HEK293 (cell line): ENCODE results near the gene C20orf204.

Source experiments
- CTCF ChIA-PET: fragments of 350-600 bp; formaldehyde crosslinking; extraction: SDS; loops from one replicate; lab custom pipeline; 2021; ENCODE audit warnings: antibody characterized with exemption; lab: Yijun Ruan, JAX
- POLR2A ChIA-PET: fragments of 300-600 bp; formaldehyde crosslinking; extraction: SDS; loops from one replicate; lab custom pipeline; 2020; ENCODE audit warnings: antibody characterized with exemption, inconsistent platforms; lab: Yijun Ruan, JAX
- H3K27ac ChIP-seq: fragments of 200-500 bp; sonication (Bioruptor generic); 2 replicates; pipeline ENCODE4 v1.5.1; 2014; ENCODE audit warnings: low read depth, low read length, control low read depth, inconsistent platforms; ENCODE audit errors: extremely low read depth
- H3K36me3 ChIP-seq, 2 experiments: fragments of 200-500 bp in 1 of 2; sonication (Bioruptor generic) in 1 of 2; 1 replicate in 1 of 2; 2 replicates in 1 of 2; pipeline ENCODE4 v1.5.1; 2014 to 2017; ENCODE audit warnings: inconsistent platforms in 2 of 2, low read length in 2 of 2; ENCODE audit not compliant: control insufficient read depth in 2 of 2, insufficient read depth in 1 of 2
- H3K4me1 ChIP-seq: fragments of 200-500 bp; sonication (Bioruptor generic); 2 replicates; pipeline ENCODE4 v1.5.1; 2014; ENCODE audit warnings: mild to moderate bottlenecking, low read length, inconsistent platforms; ENCODE audit not compliant: control insufficient read depth, insufficient read depth
- H3K4me3 ChIP-seq: 2 replicates; pipeline ENCODE4 v1.5.1; 2011; ENCODE audit warnings: low read depth, mild to moderate bottlenecking, control low read depth, low read length, moderate library complexity
- H3K9me3 ChIP-seq: fragments of 200-500 bp; sonication (Bioruptor generic); 2 replicates; pipeline ENCODE4 v1.5.1; 2014; ENCODE audit warnings: low read depth, low read length, inconsistent platforms; ENCODE audit not compliant: control insufficient read depth, insufficient read depth
- CTCF ChIP-seq: fragments of 450-650 bp; formaldehyde crosslinking; IDR thresholded peaks from 2 replicates; pipeline ENCODE4 v1.5.1; 2016; ENCODE audit warnings: missing biosample characterization, missing genetic modification characterization
- GLIS2 ChIP-seq: fragments of 450-650 bp; formaldehyde crosslinking; IDR thresholded peaks from 2 replicates; pipeline ENCODE4 v1.5.1; 2016; ENCODE audit warnings: missing biosample characterization, missing genetic modification characterization
- KLF9 ChIP-seq: fragments of 450-650 bp; formaldehyde crosslinking; IDR thresholded peaks from 2 replicates; pipeline ENCODE4 v1.5.1; 2016; ENCODE audit warnings: missing biosample characterization, missing genetic modification characterization, low read depth
- PRDM10 ChIP-seq: fragments of 450-650 bp; formaldehyde crosslinking; IDR thresholded peaks from 2 replicates; pipeline ENCODE4 v1.5.1; 2016; ENCODE audit warnings: missing biosample characterization, missing genetic modification characterization
- TRIM28 ChIP-seq: IDR thresholded peaks from 2 replicates; pipeline ENCODE4 v1.6.1; 2011; ENCODE audit warnings: low read length, control low read depth, borderline replicate concordance
- ZBTB26 ChIP-seq: fragments of 450-650 bp; formaldehyde crosslinking; optimal IDR thresholded peaks from 2 replicates; pipeline ENCODE3; 2016; ENCODE audit warnings: missing biosample characterization, mild to moderate bottlenecking, missing genetic modification characterization
- ZBTB7A ChIP-seq: fragments of 450-650 bp; formaldehyde crosslinking; IDR thresholded peaks from 2 replicates; pipeline ENCODE4 v1.5.1; 2016; ENCODE audit warnings: low read depth, missing biosample characterization, missing genetic modification characterization
- ZEB2 ChIP-seq: fragments of 450-650 bp; formaldehyde crosslinking; IDR thresholded peaks from 2 replicates; pipeline ENCODE4 v1.5.1; 2016; ENCODE audit warnings: missing biosample characterization, missing genetic modification characterization
- ZFHX2 ChIP-seq: fragments of 450-650 bp; formaldehyde crosslinking; conservative IDR thresholded peaks from 2 replicates; pipeline ENCODE4 v1.5.1; 2016; ENCODE audit warnings: missing biosample characterization, missing genetic modification characterization
- ZFP69B ChIP-seq: fragments of 450-650 bp; formaldehyde crosslinking; IDR thresholded peaks from 2 replicates; pipeline ENCODE4 v1.5.1; 2016; ENCODE audit warnings: missing biosample characterization, missing genetic modification characterization
- ZNF341 ChIP-seq: fragments of 450-650 bp; formaldehyde crosslinking; IDR thresholded peaks from 2 replicates; pipeline ENCODE4; 2016; ENCODE audit warnings: low read depth, missing biosample characterization, missing genetic modification characterization
- ZNF521 ChIP-seq: fragments of 450-650 bp; formaldehyde crosslinking; IDR thresholded peaks from 2 replicates; pipeline ENCODE4 v1.5.1; 2017; ENCODE audit warnings: missing biosample characterization, mild to moderate bottlenecking, missing genetic modification characterization
- ZNF639 ChIP-seq: fragments of 450-650 bp; formaldehyde crosslinking; IDR thresholded peaks from 2 replicates; pipeline ENCODE4 v1.5.1; 2016; ENCODE audit warnings: missing biosample characterization, missing genetic modification characterization
- ZNF692 ChIP-seq: fragments of 450-650 bp; formaldehyde crosslinking; IDR thresholded peaks from 2 replicates; pipeline ENCODE4 v1.5.1; 2016; ENCODE audit warnings: missing biosample characterization, missing genetic modification characterization
- ZNF76 ChIP-seq: fragments of 450-650 bp; formaldehyde crosslinking; IDR thresholded peaks from 2 replicates; pipeline ENCODE4; 2016; ENCODE audit warnings: low read depth, missing biosample characterization, missing genetic modification characterization, borderline replicate concordance
- ZSCAN16 ChIP-seq: fragments of 450-650 bp; formaldehyde crosslinking; IDR thresholded peaks from 2 replicates; pipeline ENCODE4 v1.5.1; 2016; ENCODE audit warnings: missing biosample characterization, missing genetic modification characterization
- ZSCAN30 ChIP-seq: fragments of 450-650 bp; IDR thresholded peaks from 2 replicates; pipeline ENCODE4 v1.5.1; 2018; ENCODE audit warnings: missing biosample characterization, mild to moderate bottlenecking, missing genetic modification characterization, moderate library complexity
- ZXDB ChIP-seq: fragments of 450-650 bp; formaldehyde crosslinking; IDR thresholded peaks from 2 replicates; pipeline ENCODE4 v1.5.1; 2016; ENCODE audit warnings: missing biosample characterization, missing genetic modification characterization

C20orf204 gene

GRCh38 chr20:64056639-64056888 is 20.6 kb downstream of the C20orf204 start (continued):
- TF ChIP-seq KLF9 (tag by site-specific recombination) = no peak
- no peak for TF ChIP-seq ZNF639 (tag by site-specific recombination)
- TF ChIP-seq TRIM28 = no peak

GRCh38 chr20:64056889-64057627 is 21.1 kb downstream of the C20orf204 start:
- Histone ChIP-seq H3K4me1 (no peaks in the 10 kb centered on the region), H3K36me3 (no peaks in the 10 kb centered on the region), H3K9me3 (no peaks in the 10 kb centered on the region), H3K27ac (no peak overlapping the region), H3K4me3 (no peak overlapping the region)
- ChIA-PET POLR2A (no interaction called here), CTCF (interaction anchor here (0.5 to 2.8 kb wide), 9 partner anchors 13 to 171 kb away, joined by 3 to 39 read pairs (median 4); partner anchors contain the start of gene PRPF6)
- TF ChIP-seq TRIM28 (no peak), ZBTB26 (tag by site-specific recombination) (peak; percentile 2)

- H3K4me1 ChIP-seq = no peaks in the 10 kb centered on the region
- CTCF ChIA-PET = interaction anchor here (0.5 to 2.8 kb wide), 10 partner anchors 14 to 171 kb away, joined by 3 to 39 read pairs (median 4); partner anchors contain the start of gene PRPF6
- H3K36me3 ChIP-seq = no peaks in the 10 kb centered on the region
- no peak overlapping the region for H3K4me3 ChIP-seq
- H3K27ac ChIP-seq = no peak overlapping the region
- no peaks in the 10 kb centered on the region for H3K9me3 ChIP-seq
- POLR2A ChIA-PET = no interaction called here
- TF ChIP-seq ZSCAN30 (tag by site-specific recombination) (peak; percentile 72), GLIS2 (peak; percentile 96), ZSCAN16 (tag by site-specific recombination) (no peak), ZNF692 (tag by site-specific recombination) (peak; percentile 39; the same call in 1 of the 2 replicates), ZNF521 (tag by site-specific recombination) (no peak), ZNF341 (tag by site-specific recombination) (0 out of 2 replicates have a peak, but pooled peaks have one; percentile 18), CTCF (peak; percentile 93), ZNF76 (tag by site-specific recombination) (0 out of 2 replicates have a peak, but pooled peaks have one; percentile 19), ZFHX2 (peak; percentile 78), ZBTB7A (tag by site-specific recombination) (0 out of 2 replicates have a peak, but pooled peaks have one; percentile 49), PRDM10 (tag by site-specific recombination) (peak; percentile 70), ZXDB (tag by site-specific recombination) (0 out of 2 replicates have a peak, but pooled peaks have one; percentile 38), ZEB2 (tag by site-specific recombination) (peak; percentile 36; the same call in 1 of the 2 replicates), ZFP69B (tag by site-specific recombination) (0 out of 2 replicates have a peak, but pooled peaks have one; percentile 29)
Observed at GRCh38 chr20:64057628-64058498, 21.9 kb downstream of the C20orf204 start.
